HG03432 (cell line): ENCODE results near the gene IQSEC1.

Experiments used
- ATAC-seq: cut with Tn5 transposase; IDR thresholded peaks from one replicate; pipeline ENCODE4 v1.9.1; 2021; ENCODE audit warnings: mild to moderate bottlenecking, moderate library complexity; ENCODE audit not compliant: unreplicated experiment

IQSEC1 gene

GRCh38 chr3:13032206-13032605 lies 41.0 kb downstream of the IQSEC1 start:
- no peak for ATAC-seq

- no peak for ATAC-seq
Measured at GRCh38 chr3:13031621-13032020, 41.6 kb downstream of the IQSEC1 start.

GRCh38 chr3:13030684-13031083 lies 42.5 kb downstream of the IQSEC1 start:
- ATAC-seq, result no peak

GRCh38 chr3:13028010-13028821 lies 45.0 kb downstream of the IQSEC1 start:
- no peak for ATAC-seq

GRCh38 chr3:13027154-13027553 lies 46.1 kb downstream of the IQSEC1 start:
- ATAC-seq, result no peak

GRCh38 chr3:13026534-13026933 lies 46.7 kb downstream of the IQSEC1 start:
- no peak for ATAC-seq

- ATAC-seq, result no peak
Measured at GRCh38 chr3:13025778-13026518, 47.3 kb downstream of the IQSEC1 start.

- ATAC-seq, result no peak
Measured at GRCh38 chr3:13025090-13025489, 48.1 kb downstream of the IQSEC1 start.

- ATAC-seq, result no peak
Measured at GRCh38 chr3:13024765-13025065, 48.5 kb downstream of the IQSEC1 start.

GRCh38 chr3:13023971-13024764 lies 49.1 kb downstream of the IQSEC1 start:
- ATAC-seq, result no peak

GRCh38 chr3:13023235-13023970 lies 49.8 kb downstream of the IQSEC1 start:
- peak; percentile 26 for ATAC-seq

- ATAC-seq, result peak; percentile 54
Measured at GRCh38 chr3:13022348-13023234, 50.6 kb downstream of the IQSEC1 start.

- peak; percentile 12 for ATAC-seq
Measured at GRCh38 chr3:13021141-13022114, 51.8 kb downstream of the IQSEC1 start.

GRCh38 chr3:13020159-13020750 lies 53.0 kb downstream of the IQSEC1 start:
- no peak for ATAC-seq

GRCh38 chr3:13019243-13020095 lies 53.8 kb downstream of the IQSEC1 start:
- ATAC-seq, result no peak

GRCh38 chr3:13018561-13019242 lies 54.5 kb downstream of the IQSEC1 start:
- ATAC-seq, result no peak

- no peak for ATAC-seq
Measured at GRCh38 chr3:13018043-13018451, 55.2 kb downstream of the IQSEC1 start.
